A673 (cell line): ENCODE results near the gene RIC1.

ENCODE experiments used
- EZH2 ChIP-seq: fragments of 200-600 bp; sonication (generic); IDR thresholded peaks from 2 replicates; pipeline ENCODE4 v1.6.1; 2017; ENCODE audit warnings: borderline replicate concordance, low read depth, mild to moderate bottlenecking, mixed read lengths, antibody characterized with exemption, low read length; ENCODE audit not compliant: poor library complexity, severe bottlenecking
- TF ChIP-seq, protein P1 (sequence below): fragments of 300-800, 200-600 bp; sonication (generic); conservative IDR thresholded peaks from 2 replicates; pipeline ENCODE4 v1.5.1; 2017; ENCODE audit warnings: low read depth, mild to moderate bottlenecking, antibody characterized with exemption, low read length, moderate library complexity, mixed read lengths

DNA sequence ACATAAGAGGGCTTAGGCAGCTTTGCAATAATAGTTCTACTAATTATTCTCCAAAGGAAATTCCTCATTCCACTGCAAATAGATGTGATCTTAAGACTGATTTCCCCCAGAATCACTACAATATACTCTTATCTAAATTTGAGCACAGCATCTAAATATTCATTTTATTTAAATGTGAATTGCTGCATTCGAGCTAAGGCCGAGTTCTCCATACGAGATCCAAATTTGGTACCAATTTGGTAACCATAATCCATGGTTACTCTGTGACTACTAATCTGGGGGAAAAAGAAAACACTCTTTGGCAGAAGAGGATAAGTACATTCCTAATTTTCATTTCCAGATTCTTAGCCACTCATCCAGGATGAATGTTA lies 19.7 kb upstream of the RIC1 start:
- TF ChIP-seq, protein P1, sequence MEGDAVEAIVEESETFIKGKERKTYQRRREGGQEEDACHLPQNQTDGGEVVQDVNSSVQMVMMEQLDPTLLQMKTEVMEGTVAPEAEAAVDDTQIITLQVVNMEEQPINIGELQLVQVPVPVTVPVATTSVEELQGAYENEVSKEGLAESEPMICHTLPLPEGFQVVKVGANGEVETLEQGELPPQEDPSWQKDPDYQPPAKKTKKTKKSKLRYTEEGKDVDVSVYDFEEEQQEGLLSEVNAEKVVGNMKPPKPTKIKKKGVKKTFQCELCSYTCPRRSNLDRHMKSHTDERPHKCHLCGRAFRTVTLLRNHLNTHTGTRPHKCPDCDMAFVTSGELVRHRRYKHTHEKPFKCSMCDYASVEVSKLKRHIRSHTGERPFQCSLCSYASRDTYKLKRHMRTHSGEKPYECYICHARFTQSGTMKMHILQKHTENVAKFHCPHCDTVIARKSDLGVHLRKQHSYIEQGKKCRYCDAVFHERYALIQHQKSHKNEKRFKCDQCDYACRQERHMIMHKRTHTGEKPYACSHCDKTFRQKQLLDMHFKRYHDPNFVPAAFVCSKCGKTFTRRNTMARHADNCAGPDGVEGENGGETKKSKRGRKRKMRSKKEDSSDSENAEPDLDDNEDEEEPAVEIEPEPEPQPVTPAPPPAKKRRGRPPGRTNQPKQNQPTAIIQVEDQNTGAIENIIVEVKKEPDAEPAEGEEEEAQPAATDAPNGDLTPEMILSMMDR = no peak
- TF ChIP-seq EZH2 = no peak
